GM18867 (cell line): ENCODE measurements around the gene DSTN.

Experiments
- ATAC-seq: cut with Tn5 transposase; IDR thresholded peaks from one replicate; pipeline ENCODE4 v1.9.1; 2021; ENCODE audit warnings: mild to moderate bottlenecking, moderate library complexity; ENCODE audit not compliant: unreplicated experiment

The DSTN gene

GRCh38 chr20:17611540-17612286 is 41.8 kb downstream of the DSTN start:
- no peak for ATAC-seq

DNA sequence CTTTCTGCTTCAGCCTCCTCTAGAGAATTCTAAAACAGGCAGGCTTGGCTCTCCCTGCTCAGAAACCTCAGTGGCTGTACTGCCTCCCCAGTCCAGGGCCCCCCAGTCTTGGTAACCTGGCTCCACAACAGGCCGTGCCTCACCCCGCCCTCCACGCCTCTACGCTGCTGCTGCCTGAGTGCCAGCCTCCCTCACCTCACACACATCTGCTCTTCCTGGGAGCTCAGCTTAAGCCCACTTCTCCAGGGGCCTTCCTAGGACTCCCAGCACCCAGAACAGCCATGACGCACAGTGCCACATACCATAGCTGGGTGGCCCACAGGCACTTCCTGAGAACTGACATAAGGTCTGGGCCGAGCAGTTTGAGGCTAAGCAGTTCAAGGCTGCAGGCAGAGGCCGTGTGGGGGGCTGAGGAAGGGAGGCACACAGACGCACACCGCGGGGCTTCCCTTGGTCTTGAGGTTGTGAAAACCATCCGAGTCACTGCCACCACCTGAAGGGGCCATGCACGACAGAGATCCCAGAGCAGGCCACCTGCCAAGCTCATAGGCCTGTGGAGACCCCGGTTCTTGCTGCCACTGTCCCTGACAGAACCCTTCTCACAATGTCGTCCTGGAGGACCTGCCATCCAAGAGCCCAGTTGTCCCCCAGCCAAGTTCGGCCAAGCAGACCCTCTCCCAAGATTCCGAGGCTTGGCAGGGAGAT is 42.6 kb downstream of the DSTN start:
- no peak for ATAC-seq

DNA sequence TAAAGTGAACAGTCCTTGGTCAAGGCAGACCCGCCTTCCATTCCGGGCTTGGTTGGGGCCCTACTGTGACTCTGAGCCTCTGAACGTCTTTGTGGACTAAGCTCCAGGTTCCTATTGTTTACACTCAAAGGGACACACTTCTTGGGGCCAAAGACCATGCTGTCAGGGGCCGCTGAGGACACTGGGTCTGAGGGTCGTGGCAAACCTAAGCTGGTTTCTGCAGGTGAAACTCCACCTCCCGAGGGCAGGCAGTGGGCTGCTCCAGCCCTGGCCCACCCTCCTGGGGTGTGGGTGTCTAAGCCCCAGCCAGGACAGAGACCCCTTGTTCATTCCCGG is 43.1 kb downstream of the DSTN start:
- no peak for ATAC-seq

GRCh38 chr20:17613328-17614175 is 43.7 kb downstream of the DSTN start:
- ATAC-seq, result no peak

GRCh38 chr20:17614176-17614811 is 44.4 kb downstream of the DSTN start:
- no peak for ATAC-seq

- ATAC-seq, result no peak
Measured at GRCh38 chr20:17614812-17615644, 45.2 kb downstream of the DSTN start.

DNA sequence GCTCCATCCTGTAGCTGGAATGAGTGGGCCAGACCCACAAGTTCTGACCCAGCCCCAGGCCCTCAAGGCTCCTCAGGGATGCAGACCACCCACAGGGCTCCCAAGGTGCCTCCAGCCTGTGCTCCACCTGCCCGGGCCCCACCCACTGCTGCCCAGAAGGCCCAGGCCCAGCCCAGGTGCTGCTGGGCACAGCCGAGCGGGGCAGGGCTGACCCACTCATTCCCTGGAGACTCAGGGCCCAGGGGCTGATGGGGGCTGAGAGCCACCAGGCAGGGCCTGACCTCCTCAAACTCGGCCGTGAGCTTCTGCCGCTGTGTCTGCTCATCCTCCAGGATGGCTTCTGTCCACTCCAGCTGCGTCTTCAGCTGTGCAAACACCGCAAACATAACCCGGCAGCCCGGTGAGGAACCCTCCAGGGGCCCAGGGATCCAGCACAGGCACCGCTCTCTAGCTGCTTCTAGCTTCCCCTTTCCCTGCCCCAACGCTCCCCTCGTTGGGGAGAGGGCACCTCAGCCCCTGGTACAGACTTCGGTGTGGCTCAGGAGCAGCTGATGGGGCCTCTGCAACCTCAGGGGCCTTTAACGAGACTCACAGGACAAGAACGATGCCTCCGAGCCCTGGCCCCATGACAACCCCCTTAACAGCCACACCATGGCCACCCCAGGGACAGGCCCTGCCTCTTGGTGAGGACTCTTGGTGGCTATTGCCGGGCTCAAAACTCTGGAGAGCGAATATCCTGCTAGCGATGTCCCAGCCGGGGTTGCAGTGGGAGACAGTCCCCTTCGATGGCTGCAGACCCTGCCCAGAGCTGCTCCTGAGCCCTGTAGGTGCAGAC is 46.0 kb downstream of the DSTN start:
- no peak for ATAC-seq

GRCh38 chr20:17616480-17617211 is 46.8 kb downstream of the DSTN start:
- no peak for ATAC-seq

GRCh38 chr20:17617212-17617867 is 47.5 kb downstream of the DSTN start:
- ATAC-seq, result no peak

DNA sequence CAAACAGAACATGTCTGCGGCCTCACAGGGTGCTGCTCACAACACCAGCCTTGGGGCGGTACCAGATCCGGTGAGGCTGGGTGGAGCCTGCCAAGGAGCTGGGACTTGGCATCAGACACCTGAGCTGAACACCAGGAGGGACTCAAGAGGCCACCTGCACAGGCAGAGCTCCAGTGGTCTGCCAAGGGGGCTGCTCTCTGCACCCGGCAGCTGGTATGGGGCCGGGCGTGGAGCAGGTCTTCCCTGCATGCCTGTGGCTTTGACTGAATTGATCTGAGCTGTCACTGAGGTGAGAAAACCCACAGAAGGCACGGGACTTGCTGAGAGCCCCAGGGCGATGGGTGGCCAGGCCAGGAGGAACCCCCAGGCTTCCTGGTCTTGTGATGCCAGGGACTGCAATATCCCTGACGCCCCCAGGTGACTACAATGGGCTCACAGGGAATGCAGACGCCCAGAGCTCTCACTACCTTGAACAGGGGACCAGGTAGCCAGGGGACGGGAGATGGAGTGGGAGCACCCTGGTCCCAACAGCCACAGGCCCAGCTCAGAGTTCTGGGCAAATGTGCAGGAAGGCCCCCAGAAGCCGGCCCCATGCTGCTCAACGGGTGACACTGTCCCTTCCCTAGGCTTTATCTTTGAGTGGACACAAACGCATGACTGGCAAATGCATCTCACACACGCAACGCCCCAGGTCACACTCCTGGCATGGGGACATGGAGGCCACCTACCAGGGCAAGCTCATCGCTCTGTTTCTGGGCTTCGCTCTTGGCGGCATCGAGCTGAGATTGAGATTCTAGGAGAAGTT is 48.2 kb downstream of the DSTN start:
- no peak for ATAC-seq

GRCh38 chr20:17618673-17619013 is 48.8 kb downstream of the DSTN start:
- no peak for ATAC-seq

DNA sequence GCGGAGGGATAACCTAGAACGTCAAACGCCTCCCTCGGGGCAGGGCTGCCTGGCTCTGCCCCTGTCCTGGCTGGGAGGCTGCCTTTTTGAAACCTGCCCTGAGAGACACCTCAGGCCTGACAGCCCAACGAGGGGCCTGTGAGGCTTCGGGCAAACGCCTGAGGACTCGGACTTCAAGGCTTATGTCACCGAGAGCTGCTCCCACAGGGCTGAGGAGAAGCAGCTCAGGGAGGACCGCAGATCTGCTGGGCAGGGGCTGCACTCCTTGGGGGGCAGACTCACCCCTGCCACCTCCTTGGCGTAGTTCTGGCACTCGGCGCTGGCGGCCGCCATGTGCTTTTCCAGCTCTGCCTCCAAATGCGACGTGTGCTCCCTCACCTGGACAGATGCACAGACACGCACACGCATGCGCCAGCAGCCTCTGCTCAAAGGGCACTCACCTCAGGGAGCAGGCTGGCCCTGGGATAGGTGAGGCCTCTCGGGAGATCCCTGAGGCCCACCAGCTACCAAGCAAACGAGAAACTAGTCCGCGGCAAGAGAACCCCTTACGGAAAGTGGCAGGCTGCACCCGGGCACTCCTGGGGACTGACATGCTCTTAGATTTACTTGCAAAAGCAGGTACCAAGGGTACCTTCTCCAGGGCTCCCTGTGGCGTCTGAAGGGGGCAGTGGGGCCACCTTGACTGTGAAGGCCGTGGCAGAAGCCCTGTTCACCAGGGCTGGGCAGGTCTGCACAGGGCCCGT is 49.6 kb downstream of the DSTN start:
- ATAC-seq, result no peak

- no peak for ATAC-seq
Measured at GRCh38 chr20:17620371-17621228, 50.7 kb downstream of the DSTN start.

GRCh38 chr20:17621229-17621968 is 51.5 kb downstream of the DSTN start:
- no peak for ATAC-seq
